Immature natural killer cell (primary cell): ENCODE measurements around the gene ABCG2. TPM values are rescaled to one million over a fixed set of nuclear protein-coding genes. Genes with fewer than 3 reads are reported as not detected.
"Not testable (repeated sequence)": the region's sequence is repeated elsewhere in the genome, so short reads cannot be mapped to it uniquely, and the experiment has no call there.

Source experiments
- DNase-seq, 3 donors: peaks; one replicate each; pipeline ENCODE4 v3.0.0; 2022; ENCODE audit warnings: mixed read lengths in 1 of 3
- H3K27ac Mint-ChIP-seq, 6 donors: one replicate each; pipeline ENCODE4 v1.8.0; 2020; ENCODE audit warnings: mixed read lengths in 6 of 6, mild to moderate bottlenecking in 5 of 6, inconsistent platforms in 4 of 6, moderate library complexity in 3 of 6
- H3K27me3 Mint-ChIP-seq, 3 donors: one replicate each; pipeline ENCODE4 v1.8.0; 2020 to 2021; ENCODE audit warnings: low read depth in 3 of 3, mild to moderate bottlenecking in 3 of 3, mixed read lengths in 3 of 3, moderate library complexity in 3 of 3, inconsistent platforms in 1 of 3
- H3K36me3 Mint-ChIP-seq, 3 donors: one replicate each; pipeline ENCODE4 v1.8.0; 2020; ENCODE audit warnings: mixed read lengths in 3 of 3, inconsistent platforms in 2 of 3, mild to moderate bottlenecking in 2 of 3
- H3K4me1 Mint-ChIP-seq, 2 donors: one replicate each; pipeline ENCODE4 v1.8.0; 2020; ENCODE audit warnings: inconsistent platforms in 2 of 2, mild to moderate bottlenecking in 2 of 2, mixed read lengths in 2 of 2, moderate library complexity in 1 of 2
- H3K4me3 Mint-ChIP-seq, 5 donors: one replicate each; pipeline ENCODE4 v1.8.0; 2020; ENCODE audit warnings: mild to moderate bottlenecking in 5 of 5, mixed read lengths in 5 of 5, inconsistent platforms in 3 of 5, moderate library complexity in 3 of 5
- H3K9me3 Mint-ChIP-seq, 6 donors: one replicate each; pipeline ENCODE4 v1.8.0; 2020; ENCODE audit warnings: mild to moderate bottlenecking in 6 of 6, mixed read lengths in 6 of 6, inconsistent platforms in 4 of 6, moderate library complexity in 3 of 6
- polyA plus RNA-seq, 3 donors: library from polyadenylated mRNA; unstranded; fragments of 300-500 nt; fragmentation: Illumina TruSeq; gene quantifications; one replicate each; pipeline ENCODE4 v1.2.3, GENCODE V29; 2021

ABCG2 gene
- polyA plus RNA-seq, 3 donors from 2014 or later, result 0.69 to 2.5 (median 1.3) TPM

DNA sequence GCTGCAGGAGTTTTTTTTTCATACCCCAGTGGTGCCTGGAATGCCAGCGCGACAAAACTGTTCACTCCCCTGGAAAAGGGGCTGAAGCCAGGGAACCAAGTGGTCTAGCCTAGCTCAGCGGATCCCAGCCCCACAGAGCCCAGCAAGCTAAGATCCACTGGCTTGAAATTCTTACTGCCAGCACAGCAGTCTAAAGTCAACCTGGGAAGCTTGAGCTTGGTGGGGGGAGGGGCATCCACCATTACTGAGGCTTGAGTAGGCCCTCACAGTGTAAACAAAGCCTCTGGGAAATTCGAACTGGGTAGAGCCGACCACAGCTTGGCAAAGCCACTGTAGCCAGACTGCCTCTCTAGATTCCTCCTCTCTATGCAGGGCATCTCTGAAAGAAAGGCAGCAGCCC lies 36.2 kb downstream of the ABCG2 start:
- not testable (repeated sequence) for DNase-seq, H3K27me3 Mint-ChIP-seq, H3K4me1 Mint-ChIP-seq, H3K27ac Mint-ChIP-seq, H3K4me3 Mint-ChIP-seq
- Mint-ChIP-seq H3K9me3 (peaks cover 6 to 25% (median 9%) of the 10 kb centered on the region in 6 donors), H3K36me3 (peaks cover 19 to 24% (median 24%) of the 10 kb centered on the region in 3 donors)

DNA sequence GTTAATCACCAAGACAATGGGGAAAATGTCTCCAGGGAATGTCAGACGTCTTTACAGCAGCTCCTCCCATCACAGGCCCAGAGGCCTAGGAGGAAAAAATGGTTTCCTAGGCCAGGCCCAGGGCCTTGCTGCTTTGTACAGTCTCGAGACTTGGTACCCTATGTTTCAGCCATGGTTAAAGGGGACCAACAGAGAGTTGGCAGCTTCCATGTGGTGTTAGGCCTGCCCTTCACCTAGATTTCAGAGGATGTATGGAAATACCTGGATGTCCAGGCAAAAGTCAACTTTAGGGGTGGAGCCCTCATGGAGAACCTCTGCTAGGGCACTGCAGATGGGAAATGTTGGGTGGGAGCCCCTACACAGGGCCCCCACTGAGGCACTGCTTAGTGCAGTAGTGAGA lies 38.5 kb downstream of the ABCG2 start:
- Mint-ChIP-seq H3K36me3 (peaks cover 19 to 24% (median 20%) of the 10 kb centered on the region in 3 donors), H3K27ac (no peak overlapping the region), H3K9me3 (peaks cover 6 to 25% (median 8%) of the 10 kb centered on the region in 6 donors), H3K27me3 (peaks cover 0 to 4% (median 1%) of the 10 kb centered on the region in 3 donors), H3K4me1 (no peaks in the 10 kb centered on the region), H3K4me3 (no peak overlapping the region)
- no peak for DNase-seq

GRCh38 chr4:88115587-88115986 lies 42.9 kb downstream of the ABCG2 start:
- peaks cover 0 to 4% (median under 1%) of the 10 kb centered on the region in 3 donors for H3K27me3 Mint-ChIP-seq
- no peak for DNase-seq
- H3K9me3 Mint-ChIP-seq, result peaks cover 5 to 16% (median 7%) of the 10 kb centered on the region in 6 donors
- H3K36me3 Mint-ChIP-seq, result peaks cover 8 to 13% (median 12%) of the 10 kb centered on the region in 3 donors
- no peak overlapping the region for H3K27ac Mint-ChIP-seq
- H3K4me3 Mint-ChIP-seq, result no peak overlapping the region
- H3K4me1 Mint-ChIP-seq, result no peaks in the 10 kb centered on the region

DNA sequence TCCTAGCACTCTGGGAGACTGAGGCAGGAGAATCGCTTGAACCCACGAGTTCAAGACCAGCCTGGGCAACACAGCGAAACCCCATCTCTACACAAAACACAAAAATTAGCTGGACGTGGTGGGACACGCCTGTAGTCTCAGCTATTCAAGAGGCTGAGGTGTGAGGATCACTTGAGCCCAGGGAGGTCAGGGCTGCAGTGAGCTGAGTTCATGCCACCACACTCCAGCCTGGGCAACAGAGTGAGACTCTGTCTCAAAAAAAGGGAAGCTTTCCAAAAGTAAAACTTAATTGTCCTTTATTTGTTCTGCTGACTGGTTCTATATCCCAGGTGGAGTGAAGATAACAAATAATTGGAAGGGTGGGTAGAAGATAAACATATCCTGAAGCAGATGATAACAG lies 45.6 kb downstream of the ABCG2 start:
- H3K4me1 Mint-ChIP-seq, result no peaks in the 10 kb centered on the region
- no peak for DNase-seq
- no peaks in the 10 kb centered on the region for H3K9me3 Mint-ChIP-seq
- no peaks in the 10 kb centered on the region for H3K36me3 Mint-ChIP-seq
- peaks cover 0 to 4% (median 0%) of the 10 kb centered on the region in 3 donors for H3K27me3 Mint-ChIP-seq
- no peak overlapping the region for H3K4me3 Mint-ChIP-seq
- H3K27ac Mint-ChIP-seq, result no peak overlapping the region

DNA sequence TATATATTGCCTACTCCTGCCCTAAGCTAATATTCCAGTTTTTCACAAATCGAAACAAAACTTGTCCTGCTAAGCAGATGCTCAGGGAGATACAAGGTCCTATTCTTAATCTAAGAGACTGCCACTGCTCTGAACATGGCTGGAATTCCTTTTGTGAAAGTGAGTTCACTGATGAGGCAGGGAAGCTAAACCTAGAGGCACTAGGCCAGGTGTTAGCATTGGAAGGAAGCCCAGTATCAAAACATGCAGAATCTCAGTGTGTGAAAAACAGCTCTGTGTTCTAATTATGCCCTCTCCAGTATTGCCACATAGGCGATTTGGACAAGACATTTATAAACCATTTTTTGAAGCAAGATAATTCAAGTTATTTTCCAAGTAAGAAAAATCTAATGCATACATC lies 47.6 kb downstream of the ABCG2 start:
- Mint-ChIP-seq H3K4me1 (peaks cover 0 to under 1% of the 10 kb centered on the region in 2 donors), H3K27ac (no peak overlapping the region), H3K36me3 (no peaks in the 10 kb centered on the region), H3K4me3 (no peak overlapping the region), H3K9me3 (peaks cover 0 to 2% (median 0%) of the 10 kb centered on the region in 6 donors), H3K27me3 (peaks cover 0 to 2% (median 0%) of the 10 kb centered on the region in 3 donors)
- DNase-seq, result no peak

DNA sequence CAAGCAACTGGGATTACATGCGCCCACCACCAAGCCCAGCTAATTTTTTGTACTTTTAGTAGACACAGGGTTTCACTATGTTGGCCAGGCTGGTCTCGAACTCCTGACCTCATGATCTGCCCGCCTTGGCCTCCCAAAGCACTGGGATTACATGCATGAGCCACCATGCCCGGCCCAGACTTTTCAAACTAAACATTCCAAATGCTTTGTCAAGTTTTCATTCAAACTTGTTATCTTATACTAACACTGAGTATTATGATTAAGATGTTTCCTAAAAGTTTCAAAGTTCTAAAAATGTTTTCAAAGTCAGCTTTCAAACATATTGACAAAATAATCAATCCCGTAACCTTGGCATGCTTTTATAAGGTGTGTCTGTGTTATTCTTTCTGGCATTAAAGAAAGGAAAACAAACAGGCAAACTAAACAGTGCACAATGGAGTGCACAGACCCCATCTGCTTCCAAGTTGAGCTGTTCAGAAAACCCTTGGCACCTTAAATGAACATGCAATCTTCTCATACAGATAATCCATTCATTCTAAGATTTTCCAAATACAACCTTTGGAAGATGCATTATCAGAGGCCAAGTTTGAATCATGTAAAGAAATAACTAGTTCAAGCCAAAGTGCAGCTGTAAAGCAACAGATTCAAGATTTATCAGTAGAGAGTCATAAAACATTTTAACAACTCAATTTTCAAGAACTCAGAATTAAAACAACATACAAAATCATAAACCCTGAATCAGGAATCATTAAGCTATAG lies 49.1 kb downstream of the ABCG2 start:
- DNase-seq, result no peak
- Mint-ChIP-seq H3K9me3 (peaks cover 0 to 2% (median 0%) of the 10 kb centered on the region in 6 donors), H3K36me3 (no peaks in the 10 kb centered on the region), H3K4me1 (peaks cover 3 to 11% of the 10 kb centered on the region in 2 donors), H3K27ac (no peak overlapping the region), H3K27me3 (peaks cover 0 to 4% (median 0%) of the 10 kb centered on the region in 3 donors), H3K4me3 (no peak overlapping the region)

- no peak overlapping the region for H3K27ac Mint-ChIP-seq
- peaks cover 0 to 4% (median 0%) of the 10 kb centered on the region in 3 donors for H3K27me3 Mint-ChIP-seq
- H3K9me3 Mint-ChIP-seq, result peaks cover 0 to 2% (median 0%) of the 10 kb centered on the region in 6 donors
- H3K4me1 Mint-ChIP-seq, result peaks cover 3 to 11% of the 10 kb centered on the region in 2 donors
- H3K4me3 Mint-ChIP-seq, result no peak overlapping the region
- H3K36me3 Mint-ChIP-seq, result no peaks in the 10 kb centered on the region
- no peak for DNase-seq
Measured at GRCh38 chr4:88108747-88109122, 49.7 kb downstream of the ABCG2 start.

DNA sequence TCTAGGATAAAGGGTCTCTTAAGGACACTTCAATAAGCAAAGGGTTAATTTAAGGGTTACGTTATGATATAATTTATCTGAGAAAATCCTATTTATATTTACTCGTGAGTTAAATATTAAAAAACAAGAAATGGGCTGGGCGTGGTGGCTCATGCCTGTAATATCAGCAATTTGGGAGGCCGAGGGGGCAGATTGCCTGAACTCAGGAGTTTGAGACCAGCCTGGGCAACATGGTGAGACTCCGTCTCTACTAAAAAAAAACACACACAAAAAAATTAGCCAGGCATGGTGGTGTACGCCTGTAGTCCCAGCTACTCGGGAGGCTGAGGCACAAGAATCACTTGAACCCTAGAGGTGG lies 50.4 kb downstream of the ABCG2 start:
- not testable (repeated sequence) for H3K36me3 Mint-ChIP-seq, H3K4me3 Mint-ChIP-seq, H3K27me3 Mint-ChIP-seq, H3K27ac Mint-ChIP-seq, DNase-seq, H3K9me3 Mint-ChIP-seq
- H3K4me1 Mint-ChIP-seq, result peaks cover 3 to 11% of the 10 kb centered on the region in 2 donors

GRCh38 chr4:88107406-88108107 lies 50.9 kb downstream of the ABCG2 start:
- DNase-seq, result no peak
- no peaks in the 10 kb centered on the region for H3K36me3 Mint-ChIP-seq

GRCh38 chr4:88106205-88106604 lies 52.2 kb downstream of the ABCG2 start:
- no peak overlapping the region for H3K27ac Mint-ChIP-seq
- no peak for DNase-seq

More at GRCh38 chr4:88107406-88108107, 50.9 kb downstream of the ABCG2 start:
- H3K4me3 Mint-ChIP-seq, result no peak overlapping the region
- H3K27me3 Mint-ChIP-seq, result peaks cover 0 to 6% (median 0%) of the 10 kb centered on the region in 3 donors
- H3K4me1 Mint-ChIP-seq, result peaks cover 3 to 11% of the 10 kb centered on the region in 2 donors
- peaks cover 0 to 2% (median 0%) of the 10 kb centered on the region in 6 donors for H3K9me3 Mint-ChIP-seq
- no peak overlapping the region for H3K27ac Mint-ChIP-seq

DNA sequence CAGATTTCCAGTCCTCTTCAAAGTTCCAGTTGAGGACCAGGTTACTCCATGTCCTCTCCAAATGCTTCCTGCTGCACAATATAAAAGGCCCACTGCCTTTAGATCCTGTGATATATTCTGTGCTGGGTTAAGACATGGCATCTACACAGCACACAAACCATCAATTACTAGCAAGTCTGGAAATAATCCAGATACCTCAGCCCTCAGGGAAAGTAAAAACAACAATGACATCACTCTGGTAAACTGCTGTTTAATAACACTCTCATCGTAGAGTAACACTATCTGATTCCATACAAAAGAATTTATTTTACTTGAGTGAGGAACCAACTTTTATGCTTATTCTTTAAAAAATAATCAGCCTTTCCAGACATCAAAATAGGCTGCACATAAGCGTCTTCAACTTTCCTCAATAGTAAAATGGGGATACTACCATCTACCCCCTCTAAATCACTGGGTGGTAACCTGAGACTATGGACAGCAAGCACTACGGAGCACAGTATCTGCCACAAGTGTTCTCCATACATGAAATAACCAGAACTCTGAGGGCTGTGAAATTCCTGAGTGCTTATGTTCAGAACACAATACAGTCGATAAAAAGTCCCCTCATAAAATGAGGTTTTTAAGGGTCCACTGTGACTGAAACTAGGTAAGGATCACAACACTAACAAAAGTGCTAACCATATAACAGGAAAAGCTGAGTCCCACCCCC lies 53.4 kb downstream of the ABCG2 start:
- no peak overlapping the region for H3K27ac Mint-ChIP-seq
- no peak for DNase-seq
- H3K27me3 Mint-ChIP-seq, result peaks cover 0 to 6% (median 0%) of the 10 kb centered on the region in 3 donors
- H3K4me3 Mint-ChIP-seq, result no peak overlapping the region
- peaks cover 3 to 11% of the 10 kb centered on the region in 2 donors for H3K4me1 Mint-ChIP-seq
- H3K9me3 Mint-ChIP-seq, result peaks cover 0 to 2% (median 0%) of the 10 kb centered on the region in 6 donors
- no peaks in the 10 kb centered on the region for H3K36me3 Mint-ChIP-seq

More at GRCh38 chr4:88106205-88106604, 52.2 kb downstream of the ABCG2 start:
- peaks cover 0 to 2% (median 0%) of the 10 kb centered on the region in 6 donors for H3K9me3 Mint-ChIP-seq
- H3K27me3 Mint-ChIP-seq, result peaks cover 0 to 6% (median 0%) of the 10 kb centered on the region in 3 donors
- peaks cover 3 to 11% of the 10 kb centered on the region in 2 donors for H3K4me1 Mint-ChIP-seq
- no peak overlapping the region for H3K4me3 Mint-ChIP-seq
- no peaks in the 10 kb centered on the region for H3K36me3 Mint-ChIP-seq

DNA sequence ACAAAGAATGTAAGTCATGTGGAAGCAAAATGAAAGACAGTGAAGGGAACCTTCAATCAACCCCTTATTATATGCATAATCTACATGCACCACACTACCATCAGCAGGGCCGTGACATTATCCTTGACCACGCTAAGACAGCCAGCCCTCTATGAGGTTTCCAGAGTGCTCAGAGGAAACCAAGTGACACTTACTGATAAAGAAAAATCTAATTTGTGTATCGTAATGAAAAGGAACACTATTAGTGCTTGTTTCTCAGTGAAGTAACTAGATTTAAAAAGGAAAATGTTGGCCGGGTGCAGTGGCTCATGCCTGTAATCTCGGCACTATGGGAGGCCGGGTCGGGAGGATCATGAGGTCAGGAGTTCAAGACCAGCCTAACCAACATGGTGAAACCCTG lies 56.4 kb downstream of the ABCG2 start:
- peaks cover 3 to 11% of the 10 kb centered on the region in 2 donors for H3K4me1 Mint-ChIP-seq
- H3K27me3 Mint-ChIP-seq, result peaks cover 0 to 8% (median 0%) of the 10 kb centered on the region in 3 donors
- no peaks in the 10 kb centered on the region for H3K36me3 Mint-ChIP-seq
- no peak overlapping the region for H3K4me3 Mint-ChIP-seq
- H3K9me3 Mint-ChIP-seq, result peaks cover 0 to 2% (median 0%) of the 10 kb centered on the region in 6 donors
- no peak overlapping the region for H3K27ac Mint-ChIP-seq
- no peak for DNase-seq

DNA sequence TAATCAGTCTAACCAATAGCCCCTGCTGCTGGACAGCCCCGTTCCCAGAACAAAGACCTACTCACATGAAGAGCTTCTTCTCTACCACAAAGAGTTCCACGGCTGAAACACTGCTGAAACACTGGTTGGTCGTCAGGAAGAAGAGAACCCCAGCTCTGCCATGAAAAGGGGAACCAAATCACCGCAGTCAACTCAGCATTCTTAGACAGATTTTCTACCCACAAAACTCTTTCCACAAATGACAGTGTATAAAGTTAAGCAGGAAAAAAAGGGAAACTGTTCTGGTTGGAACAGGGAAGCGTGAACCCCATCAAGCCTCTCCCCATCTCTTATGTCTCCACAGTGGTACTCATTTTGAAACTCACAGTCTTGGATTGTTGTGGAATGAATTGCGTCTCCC lies 57.3 kb downstream of the ABCG2 start:
- DNase-seq, result no peak
- no peaks in the 10 kb centered on the region for H3K36me3 Mint-ChIP-seq
- H3K4me1 Mint-ChIP-seq, result peaks cover 3 to 11% of the 10 kb centered on the region in 2 donors
- H3K27ac Mint-ChIP-seq, result no peak overlapping the region
- peaks cover 0 to 8% (median 1%) of the 10 kb centered on the region in 3 donors for H3K27me3 Mint-ChIP-seq
- no peaks in the 10 kb centered on the region for H3K9me3 Mint-ChIP-seq
- H3K4me3 Mint-ChIP-seq, result no peak overlapping the region
